CD4-positive, alpha-beta T cell (primary cell): ENCODE measurements around the gene LITAF. TPM values are rescaled to one million over a fixed set of nuclear protein-coding genes. Genes with fewer than 3 reads are reported as not detected.

Experiments used
- ATAC-seq: fragments of 200-7000 bp; cut with Tn5 transposase; one replicate; pipeline ENCODE4 v1.10.0; 2022; ENCODE audit warnings: mild to moderate bottlenecking; ENCODE audit not compliant: poor library complexity
- CTCF ChIA-PET: fragments of 350-600 bp; sonication (Branson Sonifier 250); formaldehyde crosslinking; loops from one replicate; lab custom pipeline; 2021; ENCODE audit warnings: antibody characterized with exemption, inconsistent platforms; lab: Charles Lee
- POLR2A ChIA-PET: fragments of 350-600 bp; sonication (Branson Sonifier 250); formaldehyde crosslinking; loops from one replicate; lab custom pipeline; 2021; ENCODE audit warnings: antibody characterized with exemption, inconsistent platforms; lab: Charles Lee
- DNase-seq, 14 experiments: peaks; one replicate each; pipeline ENCODE4 v3.0.0-alpha.2; 2013 to 2020; ENCODE audit warnings: mixed read lengths in 2 of 14
- H3K27ac ChIP-seq, 2 donors: one replicate each; pipeline versions ENCODE4 v1.5.1 to v1.7.0; 2013; ENCODE audit warnings: low read length in 2 of 2, low read depth in 1 of 2, mild to moderate bottlenecking in 1 of 2
- H3K27me3 ChIP-seq, 2 experiments: 1 replicate in 1 of 2; 2 replicates in 1 of 2; pipeline versions ENCODE4 v1.6.1 to v1.7.0; 2013; ENCODE audit warnings: low read length in 2 of 2, control low read depth in 1 of 2, mild to moderate bottlenecking in 1 of 2, moderate library complexity in 1 of 2; ENCODE audit not compliant: insufficient read depth in 2 of 2, control insufficient read depth in 1 of 2
- H3K36me3 ChIP-seq: one replicate; pipeline ENCODE4 v1.6.1; 2013; ENCODE audit warnings: low read length, control low read depth; ENCODE audit not compliant: insufficient read depth
- H3K4me1 ChIP-seq: one replicate; pipeline ENCODE4 v1.6.1; 2013; ENCODE audit warnings: low read length, control low read depth; ENCODE audit not compliant: insufficient read depth
- H3K4me3 ChIP-seq: one replicate; pipeline ENCODE4 v1.5.1; 2013; ENCODE audit warnings: mild to moderate bottlenecking, low read length, moderate library complexity
- H3K9me3 ChIP-seq, 2 experiments: 1 replicate in 1 of 2; 2 replicates in 1 of 2; pipeline versions ENCODE4 v1.6.1 to v1.7.0; 2013; ENCODE audit warnings: low read length in 2 of 2, mild to moderate bottlenecking in 2 of 2, control low read depth in 1 of 2, moderate library complexity in 1 of 2; ENCODE audit not compliant: control insufficient read depth in 1 of 2, insufficient read depth in 1 of 2
- H3K27ac Mint-ChIP-seq: one replicate; pipeline ENCODE4 v1.8.0; 2020; ENCODE audit warnings: mixed read lengths
- H3K27me3 Mint-ChIP-seq: one replicate; pipeline ENCODE4 v1.8.0; 2021; ENCODE audit warnings: mixed read lengths
- H3K36me3 Mint-ChIP-seq: one replicate; pipeline ENCODE4 v1.8.0; 2021; ENCODE audit warnings: low read depth, mixed read lengths
- H3K4me1 Mint-ChIP-seq: one replicate; pipeline ENCODE4 v1.8.0; 2021; ENCODE audit warnings: low read depth, mixed read lengths
- H3K4me3 Mint-ChIP-seq: one replicate; pipeline ENCODE4 v1.8.0; 2020; ENCODE audit warnings: mild to moderate bottlenecking, mixed read lengths
- H3K9me3 Mint-ChIP-seq: one replicate; pipeline ENCODE4 v1.8.0; 2020; ENCODE audit warnings: mixed read lengths
- CTCF ChIP-seq: fragments of 200-600 bp; IDR thresholded peaks from one replicate; pipeline ENCODE4 v1.8.0; 2022; ENCODE audit warnings: antibody characterized with exemption, mild to moderate bottlenecking
- intact Hi-C, 2 experiments: fragments of 100-400 bp; cut with DNase I in 1 of 2; cut with micrococcal nuclease in 1 of 2; formaldehyde crosslinking; loops; one replicate each; pipeline versions ENCODE4 v1.15.1 to v1.9.0; 2023 to 2025; cut with DNase I, micrococcal nuclease
- total RNA-seq, 174 experiments: library from RNA in 2 of 174; stranded (reverse) in 2 of 174; gene quantifications; one replicate each; pipeline ENCODE4 v1.2.3 and lab custom pipeline; 2021 to 2026

The LITAF gene
- total RNA-seq, 2 experiments from 2014 or later = 226 to 257 TPM

- Mint-ChIP-seq H3K9me3 (no peaks in the 10 kb centered on the region), H3K27me3 (no peaks in the 10 kb centered on the region), H3K36me3 (peaks cover 63% of the 10 kb centered on the region), H3K27ac (peak overlapping the region; percentile 78), H3K4me3 (no peak overlapping the region), H3K4me1 (no peaks in the 10 kb centered on the region)
- no peak for DNase-seq
- ChIA-PET CTCF (interaction anchor here (0.9 kb wide), 1 partner anchor 14 kb away, joined by 3 read pairs; no protein-coding TSS in a partner anchor), POLR2A (no interaction called here)
- Histone ChIP-seq H3K4me3 (no peak overlapping the region), H3K9me3 (peaks cover 0 to 5% of the 10 kb centered on the region in 2 experiments), H3K27ac (no peak overlapping the region), H3K27me3 (no peaks in the 10 kb centered on the region), H3K4me1 (no peaks in the 10 kb centered on the region), H3K36me3 (peaks cover 53% of the 10 kb centered on the region)
- no peak for ATAC-seq
- intact Hi-C loops = loop anchor here in 1 of 2 experiments (5.0 kb wide), 1 partner anchor 36 kb away; no protein-coding TSS in a partner anchor
- no peak for TF ChIP-seq CTCF
These were observed 40.1 kb downstream of the LITAF start for GRCh38 chr16:11546608-11547061.

GRCh38 chr16:11543661-11544393, 42.9 kb downstream of the LITAF start:
- Histone ChIP-seq H3K27me3 (no peaks in the 10 kb centered on the region), H3K36me3 (peaks cover 25% of the 10 kb centered on the region), H3K4me3 (no peak overlapping the region), H3K27ac (no peak overlapping the region), H3K9me3 (no peaks in the 10 kb centered on the region), H3K4me1 (peaks cover 1% of the 10 kb centered on the region)
- ChIA-PET POLR2A (interaction anchor here (0.7 kb wide), 1 partner anchor 16 kb away, joined by 3 read pairs; no protein-coding TSS in a partner anchor), CTCF (no interaction called here)
- peaks cover 36% of the 10 kb centered on the region for H3K36me3 Mint-ChIP-seq
- peaks cover 16% of the 10 kb centered on the region for H3K4me1 Mint-ChIP-seq
- no peak for ATAC-seq
- no peak for DNase-seq
- H3K27ac Mint-ChIP-seq = peak overlapping the region; percentile 54
- no peak overlapping the region for H3K4me3 Mint-ChIP-seq
- no peak for TF ChIP-seq CTCF
- intact Hi-C loops = no loop called here
- H3K27me3 Mint-ChIP-seq = no peaks in the 10 kb centered on the region
- no peaks in the 10 kb centered on the region for H3K9me3 Mint-ChIP-seq

- no peak for TF ChIP-seq CTCF
- Mint-ChIP-seq H3K36me3 (peaks cover 19% of the 10 kb centered on the region), H3K4me3 (no peak overlapping the region), H3K27ac (peak overlapping the region; percentile 67), H3K27me3 (no peaks in the 10 kb centered on the region), H3K9me3 (no peaks in the 10 kb centered on the region), H3K4me1 (peaks cover 16% of the 10 kb centered on the region)
- ChIA-PET CTCF (interaction anchor here (0.8 kb wide), 1 partner anchor 10 kb away, joined by 3 read pairs; no protein-coding TSS in a partner anchor), POLR2A (no interaction called here)
- Histone ChIP-seq H3K4me3 (no peak overlapping the region), H3K36me3 (peaks cover 9% of the 10 kb centered on the region), H3K9me3 (no peaks in the 10 kb centered on the region), H3K27me3 (no peaks in the 10 kb centered on the region), H3K4me1 (peaks cover 3% of the 10 kb centered on the region), H3K27ac (no peak overlapping the region)
- intact Hi-C loops = no loop called here
- ATAC-seq (no peak), DNase-seq (no peak)
These were observed 44.5 kb downstream of the LITAF start for GRCh38 chr16:11542069-11542744.
